Stimulated activated naive CD4-positive, alpha-beta T cell (primary cell): Measurements from ENCODE around the gene SLC1A1.

Experiments used
- DNase-seq, 6 experiments: peaks; one replicate each; lab custom pipeline; 2025; lab: John Stamatoyannopoulos, UW

SLC1A1 gene

DNA sequence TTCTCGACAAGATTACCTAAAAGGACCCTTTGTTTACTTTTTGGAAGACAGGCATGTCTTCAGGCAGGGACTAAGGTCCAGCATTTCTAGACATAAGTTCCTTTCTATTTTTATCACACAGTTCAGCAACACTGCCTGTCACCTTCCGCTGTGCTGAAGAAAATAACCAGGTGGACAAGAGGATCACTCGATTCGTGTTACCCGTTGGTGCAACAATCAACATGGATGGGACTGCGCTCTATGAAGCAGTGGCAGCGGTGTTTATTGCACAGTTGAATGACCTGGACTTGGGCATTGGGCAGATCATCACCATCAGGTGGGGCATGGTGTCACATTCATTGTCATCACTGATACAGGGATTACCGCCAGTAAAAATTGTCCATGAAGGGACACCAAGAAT lies 86.2 kb downstream of the SLC1A1 start:
- DNase-seq, result no peak

GRCh38 chr9:4579001-4579400 lies 88.7 kb downstream of the SLC1A1 start:
- DNase-seq, result no peak

- DNase-seq, result no peak
Measured at GRCh38 chr9:4581035-4581760, 90.9 kb downstream of the SLC1A1 start.

- no peak for DNase-seq
Measured at GRCh38 chr9:4581861-4582565, 91.7 kb downstream of the SLC1A1 start.

DNA sequence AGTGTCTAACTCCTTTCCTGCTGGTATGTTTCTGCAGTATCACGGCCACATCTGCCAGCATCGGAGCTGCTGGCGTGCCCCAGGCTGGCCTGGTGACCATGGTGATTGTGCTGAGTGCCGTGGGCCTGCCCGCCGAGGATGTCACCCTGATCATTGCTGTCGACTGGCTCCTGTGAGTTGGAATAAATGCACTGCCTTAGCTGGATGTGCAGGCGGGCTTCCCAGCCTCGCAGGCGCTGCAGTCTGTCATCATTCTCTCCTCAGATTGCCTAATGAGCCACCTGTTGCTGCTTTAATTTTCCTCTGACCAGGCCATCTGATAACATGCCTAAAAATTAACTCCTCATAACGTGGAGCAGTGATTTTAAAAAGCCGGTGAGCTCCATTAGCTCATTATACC lies 92.7 kb downstream of the SLC1A1 start:
- DNase-seq, result no peak

DNA sequence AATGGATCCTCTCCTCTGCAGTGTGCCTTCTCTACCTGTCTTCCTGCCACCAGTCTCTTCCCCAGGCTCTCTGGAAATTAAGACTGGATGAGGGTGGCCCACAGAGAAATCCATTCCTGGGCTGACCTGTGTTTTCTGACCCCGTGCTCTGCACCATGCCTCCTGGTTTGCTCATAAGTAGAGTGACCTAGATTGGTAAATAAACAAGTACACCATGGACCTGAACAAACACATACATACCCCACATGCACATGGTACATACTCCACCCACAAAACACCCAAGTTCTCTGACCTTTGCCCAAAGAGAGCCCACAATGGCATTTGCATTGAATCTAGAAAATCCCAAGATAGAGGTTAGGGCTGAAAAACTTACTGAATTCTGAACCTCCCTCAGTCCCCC lies 94.4 kb downstream of the SLC1A1 start:
- DNase-seq, result no peak

- no peak for DNase-seq
Measured at GRCh38 chr9:4585135-4585534, 94.9 kb downstream of the SLC1A1 start.

GRCh38 chr9:4588721-4589120 lies 98.5 kb downstream of the SLC1A1 start:
- DNase-seq, result no peak

DNA sequence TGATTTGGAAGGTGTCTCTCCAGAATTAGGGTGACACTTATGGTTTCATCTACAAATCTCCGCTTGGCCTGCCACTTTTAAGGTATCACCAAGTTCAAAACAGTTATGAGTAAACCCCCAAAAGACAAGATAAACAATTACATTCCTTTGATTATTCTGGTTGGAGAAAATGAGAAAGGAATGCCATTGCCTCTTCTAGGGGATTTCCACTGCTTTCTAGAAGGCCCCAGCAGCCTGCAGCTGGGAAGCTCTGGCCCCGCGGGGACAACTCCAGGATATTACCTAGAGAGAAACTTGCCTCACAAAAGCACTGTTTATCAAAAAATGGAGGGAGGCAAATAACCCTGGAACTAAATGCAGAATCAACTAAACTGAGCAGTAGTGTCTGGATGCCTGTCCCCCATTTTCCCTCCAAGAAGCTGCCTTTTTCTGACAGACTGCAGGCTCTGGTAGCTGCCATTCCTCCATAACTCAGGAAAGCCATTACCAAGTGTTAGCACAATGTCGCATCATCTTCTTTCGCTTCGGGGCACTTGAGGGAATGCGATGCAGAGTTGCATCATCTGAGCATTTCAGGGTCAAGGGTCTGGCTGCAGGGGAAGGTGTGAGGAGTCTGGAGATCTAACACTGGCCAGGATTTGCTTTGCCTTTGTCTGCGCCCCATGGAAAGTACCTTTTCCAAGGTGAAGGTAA lies 100.3 kb downstream of the SLC1A1 start:
- DNase-seq, result no peak

GRCh38 chr9:4591123-4591500 lies 100.8 kb downstream of the SLC1A1 start:
- no peak for DNase-seq

DNA sequence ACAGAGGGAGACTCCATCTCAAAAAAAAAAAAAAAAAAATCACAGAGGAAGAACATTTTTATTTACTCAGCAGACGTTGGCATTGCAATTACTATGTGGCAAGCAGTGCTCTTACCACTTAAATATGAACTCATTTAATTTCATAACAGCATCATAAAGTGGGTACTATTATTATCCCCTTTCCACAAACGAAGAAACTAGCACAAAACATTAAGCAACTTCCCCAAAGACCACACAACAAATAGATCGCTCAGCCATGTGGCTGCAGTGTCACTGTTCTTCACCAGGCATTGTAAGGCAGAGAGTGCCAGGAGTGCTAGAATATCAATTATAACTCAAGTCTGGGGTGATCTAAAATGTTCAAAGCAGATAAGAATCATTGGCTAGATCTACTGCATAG lies 102.0 kb downstream of the SLC1A1 start:
- DNase-seq, result no peak

DNA sequence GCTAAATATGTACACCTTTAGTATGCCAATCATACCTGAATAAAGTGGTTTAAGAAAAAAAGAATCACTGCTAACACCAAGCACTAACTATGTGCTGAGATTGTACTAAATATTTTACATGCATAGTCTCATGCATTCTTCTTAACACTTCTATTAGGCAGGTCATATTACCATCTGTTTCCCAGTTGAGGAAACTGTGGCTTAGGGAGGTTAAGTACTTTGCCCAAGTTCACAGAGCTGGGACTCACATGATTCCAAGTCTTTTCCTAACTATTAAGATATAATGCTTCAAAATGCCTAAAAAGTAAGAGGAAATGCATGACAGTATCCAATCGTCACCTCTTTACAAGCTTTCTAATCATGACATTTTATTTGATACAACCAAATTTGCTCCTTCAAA lies 102.6 kb downstream of the SLC1A1 start:
- DNase-seq, result no peak

GRCh38 chr9:4594545-4594944 lies 104.3 kb downstream of the SLC1A1 start:
- DNase-seq, result no peak

DNA sequence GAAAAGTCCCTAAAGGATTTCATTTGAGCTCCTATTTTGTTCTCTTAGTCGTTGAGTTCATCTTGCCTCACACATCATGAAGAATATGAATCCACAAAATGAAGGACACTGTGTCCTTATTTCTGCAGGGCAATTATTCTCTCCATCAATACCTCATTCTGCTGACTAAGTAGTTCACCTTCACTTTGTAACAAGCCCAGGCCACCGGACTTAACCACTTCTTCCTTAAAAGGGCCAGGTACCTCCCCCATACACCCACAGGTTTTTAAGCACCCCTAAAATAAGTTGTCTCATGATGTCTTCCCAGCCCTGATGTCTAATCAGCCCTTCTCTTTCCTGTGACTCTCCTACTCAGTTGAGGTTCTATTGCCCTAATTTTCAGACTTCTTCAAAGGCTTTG lies 104.7 kb downstream of the SLC1A1 start:
- no peak for DNase-seq

- peak; percentile 25 to 91 (median 72) for DNase-seq
Measured at GRCh38 chr9:4596165-4596922, 106.1 kb downstream of the SLC1A1 start.

- peak in 2 of 6 experiments; percentile 59 to 67 for DNase-seq
Measured at GRCh38 chr9:4600368-4600767, 110.1 kb downstream of the SLC1A1 start.

DNA sequence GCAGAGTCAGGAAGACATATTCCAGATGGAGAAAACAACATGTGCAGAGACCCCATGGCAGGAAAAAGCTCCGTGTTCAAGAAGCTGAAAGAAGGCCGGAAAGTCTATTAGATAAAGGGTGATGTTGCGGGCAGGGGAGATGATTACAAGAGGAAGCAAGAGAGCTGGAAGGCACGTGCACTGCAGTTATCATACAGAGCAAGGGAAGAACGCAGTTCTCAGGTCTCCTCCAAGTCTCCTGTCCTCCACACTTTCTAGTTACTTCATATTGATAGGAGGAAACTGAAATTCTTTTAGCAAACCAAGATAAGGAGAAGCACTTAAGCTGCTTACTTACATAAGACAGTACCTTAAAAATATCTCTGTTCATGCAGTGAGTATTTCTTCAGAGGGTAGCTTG lies 113.6 kb downstream of the SLC1A1 start:
- DNase-seq, result no peak

- peak in 5 of 6 experiments; percentile 29 to 72 (median 52) for DNase-seq
Measured at GRCh38 chr9:4604678-4605095, 114.4 kb downstream of the SLC1A1 start.

- peak in 5 of 6 experiments; percentile 3 to 77 (median 44) for DNase-seq
Measured at GRCh38 chr9:4606033-4606432, 115.8 kb downstream of the SLC1A1 start.

GRCh38 chr9:4614627-4615026 lies 124.4 kb downstream of the SLC1A1 start:
- no peak for DNase-seq

DNA sequence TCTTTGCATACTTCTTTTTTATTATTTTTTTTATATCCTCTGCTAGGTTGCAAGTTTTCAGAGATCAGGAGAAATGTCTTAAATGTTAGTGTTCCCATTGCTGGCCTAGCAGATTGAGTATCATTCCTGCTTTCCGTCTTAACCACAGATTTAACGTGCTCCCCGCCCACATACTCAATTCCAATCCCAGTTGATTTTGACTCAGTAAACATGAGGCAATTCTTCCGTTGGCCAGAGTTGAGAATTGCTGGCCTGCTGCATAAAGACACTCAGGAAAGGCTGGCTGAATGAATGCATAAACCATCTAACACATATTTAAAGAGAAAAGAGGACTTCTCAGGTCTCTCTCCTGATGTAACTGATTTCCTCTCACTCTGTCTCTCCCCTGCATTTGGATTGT lies 125.0 kb downstream of the SLC1A1 start:
- no peak for DNase-seq

DNA sequence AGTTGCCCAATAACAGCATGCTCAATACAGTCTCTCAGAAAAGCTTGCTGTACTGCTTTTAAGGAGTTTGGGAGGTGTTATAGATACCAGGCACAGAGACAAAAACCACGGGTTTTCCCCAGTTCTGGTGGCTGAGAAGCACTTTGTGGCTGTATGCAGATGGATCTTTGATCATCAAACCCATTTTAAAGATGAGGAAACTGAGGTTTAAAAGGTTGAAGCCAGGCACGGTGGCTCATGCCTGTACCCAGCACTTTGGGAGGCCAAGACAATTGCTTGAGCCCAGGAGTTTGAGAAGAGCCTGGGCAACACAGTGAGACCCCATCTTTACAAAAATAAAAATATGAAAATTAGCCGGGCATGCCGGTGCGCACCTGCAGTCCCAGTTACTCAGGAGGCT lies 125.5 kb downstream of the SLC1A1 start:
- peak in 1 of 6 experiments; percentile 4 for DNase-seq
